Glutamatergic neuron (in vitro differentiated cells): ENCODE results near the gene IPO11. TPM values are rescaled to one million over a fixed set of nuclear protein-coding genes. Genes with fewer than 3 reads are reported as not detected.
A peak's percentile ranks its signal among the peaks of the same experiment; 100 is the strongest.

Source experiments
- DNase-seq: peaks from one replicate; pipeline ENCODE4 v3.0.0; 2022
- H3K27ac Mint-ChIP-seq: one replicate; pipeline ENCODE4 v1.8.0; 2020; ENCODE audit warnings: mild to moderate bottlenecking, mixed read lengths, inconsistent platforms; ENCODE audit not compliant: unreplicated experiment
- H3K27me3 Mint-ChIP-seq: one replicate; pipeline ENCODE4 v1.8.0; 2020; ENCODE audit warnings: mild to moderate bottlenecking, moderate library complexity, mixed read lengths, inconsistent platforms; ENCODE audit not compliant: unreplicated experiment
- H3K36me3 Mint-ChIP-seq: one replicate; pipeline ENCODE4 v1.8.0; 2020; ENCODE audit warnings: mild to moderate bottlenecking, mixed read lengths, inconsistent platforms; ENCODE audit not compliant: unreplicated experiment
- H3K4me1 Mint-ChIP-seq: one replicate; pipeline ENCODE4 v1.8.0; 2020; ENCODE audit warnings: mild to moderate bottlenecking, low read depth, mixed read lengths, inconsistent platforms; ENCODE audit not compliant: unreplicated experiment
- H3K4me3 Mint-ChIP-seq: one replicate; pipeline ENCODE4 v1.8.0; 2020; ENCODE audit warnings: mild to moderate bottlenecking, mixed read lengths, inconsistent platforms; ENCODE audit not compliant: unreplicated experiment
- H3K9me3 Mint-ChIP-seq: one replicate; pipeline ENCODE4 v1.8.0; 2020; ENCODE audit warnings: mild to moderate bottlenecking, moderate library complexity, mixed read lengths, inconsistent platforms; ENCODE audit not compliant: unreplicated experiment
- total RNA-seq: library from RNA; stranded (reverse); fragmentation: NEBNext Ultra II Directional; extraction: Animal tissue kit (Norgen Biotek cat#: 25700); gene quantifications from one replicate; pipeline ENCODE4 v1.2.1, GENCODE V29; 2021; ENCODE audit not compliant: unreplicated experiment
- TF ChIP-seq, protein P1 (sequence below): fragments of 200-600 bp; sonication (generic); IDR thresholded peaks from one replicate; pipeline ENCODE4 v1.5.0; 2021; ENCODE audit not compliant: partially characterized antibody, unreplicated experiment

Gene IPO11
- total RNA-seq, 1 donor from 2014 or later: 23.5 TPM

- Mint-ChIP-seq H3K27me3 (peaks cover 3% of the 10 kb centered on the region), H3K27ac (no peak overlapping the region), H3K4me1 (no peaks in the 10 kb centered on the region), H3K9me3 (no peaks in the 10 kb centered on the region), H3K36me3 (no peaks in the 10 kb centered on the region), H3K4me3 (no peak overlapping the region)
- no peak for DNase-seq
- TF ChIP-seq, protein P1, sequence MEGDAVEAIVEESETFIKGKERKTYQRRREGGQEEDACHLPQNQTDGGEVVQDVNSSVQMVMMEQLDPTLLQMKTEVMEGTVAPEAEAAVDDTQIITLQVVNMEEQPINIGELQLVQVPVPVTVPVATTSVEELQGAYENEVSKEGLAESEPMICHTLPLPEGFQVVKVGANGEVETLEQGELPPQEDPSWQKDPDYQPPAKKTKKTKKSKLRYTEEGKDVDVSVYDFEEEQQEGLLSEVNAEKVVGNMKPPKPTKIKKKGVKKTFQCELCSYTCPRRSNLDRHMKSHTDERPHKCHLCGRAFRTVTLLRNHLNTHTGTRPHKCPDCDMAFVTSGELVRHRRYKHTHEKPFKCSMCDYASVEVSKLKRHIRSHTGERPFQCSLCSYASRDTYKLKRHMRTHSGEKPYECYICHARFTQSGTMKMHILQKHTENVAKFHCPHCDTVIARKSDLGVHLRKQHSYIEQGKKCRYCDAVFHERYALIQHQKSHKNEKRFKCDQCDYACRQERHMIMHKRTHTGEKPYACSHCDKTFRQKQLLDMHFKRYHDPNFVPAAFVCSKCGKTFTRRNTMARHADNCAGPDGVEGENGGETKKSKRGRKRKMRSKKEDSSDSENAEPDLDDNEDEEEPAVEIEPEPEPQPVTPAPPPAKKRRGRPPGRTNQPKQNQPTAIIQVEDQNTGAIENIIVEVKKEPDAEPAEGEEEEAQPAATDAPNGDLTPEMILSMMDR: no peak
Measured at GRCh38 chr5:62649025-62649424, 236.5 kb downstream of the IPO11 start.

DNA sequence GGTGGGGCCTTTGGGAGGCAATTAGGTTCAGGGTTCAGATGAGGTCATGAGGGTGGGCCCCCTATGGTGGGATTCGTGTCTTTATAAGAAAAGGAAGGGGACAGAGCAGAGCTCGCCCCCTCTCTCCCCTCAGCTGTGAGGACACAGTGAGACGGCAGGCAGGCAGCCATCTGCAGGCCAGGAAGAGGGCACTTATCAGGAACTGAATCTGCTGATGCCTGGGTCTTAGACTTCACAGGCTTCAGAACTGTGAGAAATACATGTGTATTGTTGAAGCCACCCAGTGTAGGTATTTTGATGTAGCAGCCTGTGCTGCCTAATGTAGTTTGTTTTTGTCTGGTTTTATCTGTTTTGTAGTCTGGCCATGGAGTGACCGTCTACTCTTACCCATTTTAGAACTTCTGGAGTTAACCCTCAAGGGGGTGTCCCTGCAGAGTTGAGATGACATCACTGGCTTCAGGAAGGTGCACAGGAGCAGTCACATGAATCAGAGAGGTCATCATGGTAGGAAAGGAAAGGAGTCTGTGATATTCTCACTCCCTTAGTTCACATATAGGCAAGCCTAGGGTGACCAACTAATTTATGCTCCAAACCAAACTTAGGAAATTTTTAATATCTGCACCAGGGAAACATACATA, 237.0 kb downstream of the IPO11 start:
- TF ChIP-seq, protein P1: no peak
- no peaks in the 10 kb centered on the region for H3K36me3 Mint-ChIP-seq
- DNase-seq: no peak
- peak overlapping the region; percentile 30 for H3K27ac Mint-ChIP-seq
- H3K4me3 Mint-ChIP-seq: no peak overlapping the region
- no peaks in the 10 kb centered on the region for H3K4me1 Mint-ChIP-seq
- no peaks in the 10 kb centered on the region for H3K9me3 Mint-ChIP-seq
- H3K27me3 Mint-ChIP-seq: peaks cover 3% of the 10 kb centered on the region

DNA sequence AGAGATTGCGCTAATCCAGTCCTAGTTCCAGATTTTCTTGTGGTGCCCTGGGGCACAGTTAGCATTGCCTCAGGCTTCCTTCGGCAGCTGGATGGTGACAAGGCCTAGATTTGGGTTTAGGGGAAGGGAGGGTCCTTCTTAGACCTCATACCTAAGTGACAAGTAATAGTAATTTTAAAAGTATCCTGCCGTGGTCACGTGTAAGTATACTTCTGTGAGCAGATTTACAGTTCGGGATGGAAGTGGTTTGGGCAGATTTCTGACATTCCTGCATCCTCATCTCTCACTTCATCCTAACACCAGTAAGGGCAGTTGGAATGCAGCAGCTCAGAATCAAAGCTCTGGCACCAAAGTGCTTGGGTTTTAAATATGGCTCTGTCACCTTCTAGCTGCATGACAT, 237.6 kb downstream of the IPO11 start:
- Mint-ChIP-seq H3K36me3 (no peaks in the 10 kb centered on the region), H3K4me1 (no peaks in the 10 kb centered on the region), H3K27me3 (peaks cover 3% of the 10 kb centered on the region), H3K9me3 (no peaks in the 10 kb centered on the region), H3K4me3 (no peak overlapping the region), H3K27ac (no peak overlapping the region)
- no peak for DNase-seq
- TF ChIP-seq, protein P1: no peak

DNA sequence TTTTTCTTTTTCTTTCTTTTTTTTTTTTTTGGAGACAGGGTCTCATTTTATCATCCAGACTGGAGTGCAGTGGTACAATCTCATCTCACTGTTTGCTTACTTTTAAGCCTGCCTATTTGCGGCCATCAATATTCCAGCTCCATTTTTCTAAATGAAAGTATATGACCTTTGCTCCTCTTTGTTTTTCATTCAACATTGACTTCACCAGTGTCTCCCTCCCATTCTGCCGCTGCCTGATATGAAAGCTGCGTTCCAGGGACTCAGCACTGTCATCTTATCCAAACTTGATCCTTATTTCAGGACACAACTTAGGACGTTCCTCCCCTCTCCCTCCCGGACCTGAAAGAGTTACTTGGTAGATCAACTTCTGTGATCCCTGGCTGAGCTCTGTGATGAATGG, 239.7 kb downstream of the IPO11 start:
- Mint-ChIP-seq H3K9me3 (peaks cover 2% of the 10 kb centered on the region), H3K4me3 (no peak overlapping the region), H3K27me3 (peaks cover 3% of the 10 kb centered on the region), H3K27ac (no peak overlapping the region), H3K4me1 (no peaks in the 10 kb centered on the region), H3K36me3 (peaks cover 4% of the 10 kb centered on the region)
- TF ChIP-seq, protein P1: no peak
- no peak for DNase-seq

- H3K27me3 Mint-ChIP-seq: peaks cover 3% of the 10 kb centered on the region
- TF ChIP-seq, protein P1: no peak
- no peak overlapping the region for H3K4me3 Mint-ChIP-seq
- peaks cover 2% of the 10 kb centered on the region for H3K9me3 Mint-ChIP-seq
- H3K4me1 Mint-ChIP-seq: no peaks in the 10 kb centered on the region
- H3K27ac Mint-ChIP-seq: no peak overlapping the region
- peaks cover 6% of the 10 kb centered on the region for H3K36me3 Mint-ChIP-seq
- DNase-seq: no peak
Measured at GRCh38 chr5:62653001-62653863, 240.7 kb downstream of the IPO11 start.
